Activated naive CD4-positive, alpha-beta T cell treated with anti-CD3 and anti-CD28 coated beads for 36 hours (primary cell): ENCODE measurements around the gene MRTFA. TPM values are rescaled to one million over a fixed set of nuclear protein-coding genes. Genes with fewer than 3 reads are reported as not detected.
"Not testable (repeated sequence)": the region's sequence is repeated elsewhere in the genome, so short reads cannot be mapped to it uniquely, and the experiment has no call there.

ENCODE experiments used
- CTCF ChIA-PET: fragments of 350-600 bp; sonication (Branson Sonifier 250); formaldehyde crosslinking; loops from one replicate; lab custom pipeline; 2021; ENCODE audit warnings: antibody characterized with exemption; lab: Charles Lee
- DNase-seq: peaks from one replicate; pipeline ENCODE4 v3.0.0-alpha.2; 2020
- H3K27ac Mint-ChIP-seq: one replicate; pipeline ENCODE4 v1.8.0; 2021; ENCODE audit warnings: mild to moderate bottlenecking, mixed read lengths
- H3K27me3 Mint-ChIP-seq: one replicate; pipeline ENCODE4 v1.8.0; 2021; ENCODE audit warnings: low read depth, mixed read lengths
- H3K36me3 Mint-ChIP-seq: one replicate; pipeline ENCODE4 v1.8.0; 2021; ENCODE audit warnings: low read depth, mixed read lengths
- H3K4me1 Mint-ChIP-seq: one replicate; pipeline ENCODE4 v1.8.0; 2021; ENCODE audit warnings: low read depth, mixed read lengths
- H3K4me3 Mint-ChIP-seq: one replicate; pipeline ENCODE4 v1.8.0; 2021; ENCODE audit warnings: mild to moderate bottlenecking, moderate library complexity, mixed read lengths
- H3K9me3 Mint-ChIP-seq: one replicate; pipeline ENCODE4 v1.8.0; 2021; ENCODE audit warnings: mixed read lengths
- intact Hi-C: fragments of 100-400 bp; cut with micrococcal nuclease; formaldehyde crosslinking; loops from one replicate; pipeline ENCODE4 v1.15.1; 2023
- total RNA-seq, 2 experiments: library from RNA; stranded (reverse); gene quantifications; one replicate each; pipeline ENCODE4 v1.2.3, GENCODE V29; 2021

Gene MRTFA
- total RNA-seq, 2 experiments from 2014 or later: 47.2 to 48.9 TPM

DNA sequence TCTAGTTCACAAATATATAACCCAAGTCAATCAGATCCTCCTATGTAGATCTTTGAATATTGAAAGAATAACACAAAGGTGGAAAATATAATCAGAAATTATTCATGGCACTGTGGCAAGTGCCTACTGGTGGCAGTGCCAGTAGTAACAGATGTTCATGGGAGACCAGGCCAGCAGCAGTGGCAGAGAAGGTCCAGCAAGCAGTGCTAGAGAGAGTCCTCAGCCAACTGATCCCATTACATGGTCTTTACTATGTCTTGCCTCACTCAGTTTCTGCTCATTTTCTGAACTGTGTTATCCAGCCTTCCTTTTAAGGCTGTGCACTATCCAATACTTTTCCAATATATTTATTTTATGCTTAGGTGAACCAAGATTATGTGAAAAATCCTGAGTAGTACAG lies 124.9 kb downstream of the MRTFA start:
- CTCF ChIA-PET: no interaction called here
- DNase-seq: no peak
- no peak overlapping the region for H3K27ac Mint-ChIP-seq
- peaks cover 1% of the 10 kb centered on the region for H3K36me3 Mint-ChIP-seq
- intact Hi-C loops: no loop called here
- no peaks in the 10 kb centered on the region for H3K9me3 Mint-ChIP-seq
- no peaks in the 10 kb centered on the region for H3K27me3 Mint-ChIP-seq
- H3K4me1 Mint-ChIP-seq: peaks cover 16% of the 10 kb centered on the region
- no peak overlapping the region for H3K4me3 Mint-ChIP-seq

DNA sequence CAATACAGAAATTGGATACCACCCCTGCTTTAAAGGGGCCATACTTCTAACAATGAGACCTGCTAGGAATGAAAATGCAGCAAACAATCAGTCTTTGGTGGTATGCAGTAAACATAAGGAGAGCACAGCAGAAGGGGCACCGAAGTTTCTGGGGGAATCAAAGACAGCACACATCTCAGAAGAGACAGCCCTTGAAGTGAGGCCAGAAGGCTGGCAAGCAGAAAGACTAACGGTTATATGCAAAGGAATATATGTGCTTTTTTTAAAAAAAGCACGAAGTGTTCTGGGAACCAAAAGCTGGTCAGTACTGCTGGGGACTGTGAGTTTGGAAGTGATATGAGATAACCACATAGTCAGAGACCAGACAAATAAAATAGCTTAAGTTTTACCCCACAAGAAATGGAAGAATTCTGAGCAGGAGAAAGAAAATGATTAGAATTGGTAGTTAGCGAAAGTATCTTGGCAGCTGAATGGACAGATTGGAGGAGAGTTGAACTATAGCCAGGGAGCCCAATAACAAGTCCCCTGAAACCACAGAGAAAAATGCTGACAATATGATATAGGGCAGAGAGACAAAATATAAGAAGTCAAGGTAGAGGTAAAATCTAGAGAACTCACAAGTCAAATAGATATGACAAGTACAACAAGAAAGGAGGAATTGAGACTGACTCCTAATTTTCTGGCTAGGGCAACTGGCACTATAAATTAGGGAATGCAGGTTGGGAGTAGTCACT lies 125.7 kb downstream of the MRTFA start:
- peaks cover 16% of the 10 kb centered on the region for H3K4me1 Mint-ChIP-seq
- no peak overlapping the region for H3K4me3 Mint-ChIP-seq
- H3K36me3 Mint-ChIP-seq: peaks cover 1% of the 10 kb centered on the region
- intact Hi-C loops: no loop called here
- H3K27me3 Mint-ChIP-seq: no peaks in the 10 kb centered on the region
- H3K9me3 Mint-ChIP-seq: no peaks in the 10 kb centered on the region
- no peak overlapping the region for H3K27ac Mint-ChIP-seq
- CTCF ChIA-PET: no interaction called here
- no peak for DNase-seq

- CTCF ChIA-PET: interaction anchor here (1.4 to 1.9 kb wide), 2 partner anchors 22 to 137 kb away, joined by 3 to 6 read pairs; no protein-coding TSS in a partner anchor
- DNase-seq: no peak
- Mint-ChIP-seq H3K36me3 (no peaks in the 10 kb centered on the region), H3K27me3 (no peaks in the 10 kb centered on the region), H3K4me1 (peaks cover 19% of the 10 kb centered on the region), H3K27ac (no peak overlapping the region), H3K9me3 (no peaks in the 10 kb centered on the region), H3K4me3 (no peak overlapping the region)
- intact Hi-C loops: no loop called here
These were observed 127.0 kb downstream of the MRTFA start for GRCh38 chr22:40509401-40510134.

- H3K9me3 Mint-ChIP-seq, DNase-seq, H3K27me3 Mint-ChIP-seq, H3K27ac Mint-ChIP-seq, H3K36me3 Mint-ChIP-seq, H3K4me3 Mint-ChIP-seq, intact Hi-C loops: not testable (repeated sequence)
- CTCF ChIA-PET: interaction anchor here (0.6 kb wide), 2 partner anchors 153 to 160 kb away, joined by 4 to 5 read pairs; no protein-coding TSS in a partner anchor
- H3K4me1 Mint-ChIP-seq: peaks cover 23% of the 10 kb centered on the region
These were observed 128.5 kb downstream of the MRTFA start for GRCh38 chr22:40508046-40508445.

- Mint-ChIP-seq H3K4me3 (no peak overlapping the region), H3K27ac (no peak overlapping the region), H3K27me3 (no peaks in the 10 kb centered on the region), H3K36me3 (peaks cover 4% of the 10 kb centered on the region), H3K9me3 (no peaks in the 10 kb centered on the region), H3K4me1 (peaks cover 27% of the 10 kb centered on the region)
- DNase-seq: no peak
- intact Hi-C loops: no loop called here
- CTCF ChIA-PET: interaction anchor here (0.7 to 3.0 kb wide), 2 partner anchors 20 to 71 kb away, joined by 5 to 9 read pairs; no protein-coding TSS in a partner anchor
These were observed 129.0 kb downstream of the MRTFA start for GRCh38 chr22:40507491-40507890.

- CTCF ChIA-PET: interaction anchor here (3.0 kb wide), 1 partner anchor 20 kb away, joined by 9 read pairs; no protein-coding TSS in a partner anchor
- Mint-ChIP-seq H3K9me3 (no peaks in the 10 kb centered on the region), H3K4me3 (no peak overlapping the region), H3K27ac (no peak overlapping the region), H3K36me3 (peaks cover 4% of the 10 kb centered on the region), H3K4me1 (peaks cover 27% of the 10 kb centered on the region), H3K27me3 (no peaks in the 10 kb centered on the region)
- intact Hi-C loops: no loop called here
- no peak for DNase-seq
These were observed 129.8 kb downstream of the MRTFA start for GRCh38 chr22:40506762-40507161.

GRCh38 chr22:40504285-40505249 lies 132.0 kb downstream of the MRTFA start:
- intact Hi-C loops: no loop called here
- no peak for DNase-seq
- Mint-ChIP-seq H3K4me1 (peaks cover 27% of the 10 kb centered on the region), H3K4me3 (no peak overlapping the region), H3K27me3 (no peaks in the 10 kb centered on the region), H3K27ac (no peak overlapping the region), H3K9me3 (no peaks in the 10 kb centered on the region), H3K36me3 (peaks cover 4% of the 10 kb centered on the region)
- CTCF ChIA-PET: interaction anchor here (0.6 to 3.0 kb wide), 3 partner anchors 17 to 68 kb away, joined by 3 to 14 read pairs (median 9); no protein-coding TSS in a partner anchor

GRCh38 chr22:40502919-40503318 lies 133.6 kb downstream of the MRTFA start:
- Mint-ChIP-seq H3K9me3 (no peaks in the 10 kb centered on the region), H3K36me3 (peaks cover 4% of the 10 kb centered on the region), H3K27ac (peak overlapping the region; percentile 4), H3K4me1 (peaks cover 25% of the 10 kb centered on the region), H3K27me3 (no peaks in the 10 kb centered on the region), H3K4me3 (no peak overlapping the region)
- no peak for DNase-seq
- intact Hi-C loops: no loop called here
- CTCF ChIA-PET: interaction anchor here (3.0 kb wide), 1 partner anchor 67 kb away, joined by 14 read pairs; no protein-coding TSS in a partner anchor

DNA sequence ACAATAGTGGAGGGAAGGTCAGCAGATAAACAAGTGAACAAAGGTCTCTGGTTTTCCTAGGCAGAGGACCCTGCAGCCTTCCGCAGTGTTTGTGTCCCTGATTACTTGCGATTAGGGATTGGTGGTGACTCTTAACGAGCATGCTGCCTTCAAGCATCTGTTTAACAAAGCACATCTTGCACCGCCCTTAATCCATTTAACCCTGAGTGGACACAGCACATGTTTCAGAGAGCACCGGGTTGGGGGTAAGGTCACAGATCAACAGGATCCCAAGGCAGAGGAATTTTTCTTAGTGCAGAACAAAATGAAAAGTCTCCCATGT lies 136.1 kb downstream of the MRTFA start:
- H3K27ac Mint-ChIP-seq, CTCF ChIA-PET, intact Hi-C loops, H3K36me3 Mint-ChIP-seq, H3K27me3 Mint-ChIP-seq, H3K4me3 Mint-ChIP-seq, DNase-seq, H3K9me3 Mint-ChIP-seq: not testable (repeated sequence)
- peaks cover 30% of the 10 kb centered on the region for H3K4me1 Mint-ChIP-seq

- Mint-ChIP-seq H3K4me1 (peaks cover 25% of the 10 kb centered on the region), H3K9me3 (no peaks in the 10 kb centered on the region), H3K27me3 (no peaks in the 10 kb centered on the region), H3K27ac (no peak overlapping the region), H3K4me3 (no peak overlapping the region), H3K36me3 (peaks cover 4% of the 10 kb centered on the region)
- DNase-seq: peak; percentile 16
- intact Hi-C loops: no loop called here
- CTCF ChIA-PET: no interaction called here
These were observed 137.3 kb downstream of the MRTFA start for GRCh38 chr22:40499209-40499623.

DNA sequence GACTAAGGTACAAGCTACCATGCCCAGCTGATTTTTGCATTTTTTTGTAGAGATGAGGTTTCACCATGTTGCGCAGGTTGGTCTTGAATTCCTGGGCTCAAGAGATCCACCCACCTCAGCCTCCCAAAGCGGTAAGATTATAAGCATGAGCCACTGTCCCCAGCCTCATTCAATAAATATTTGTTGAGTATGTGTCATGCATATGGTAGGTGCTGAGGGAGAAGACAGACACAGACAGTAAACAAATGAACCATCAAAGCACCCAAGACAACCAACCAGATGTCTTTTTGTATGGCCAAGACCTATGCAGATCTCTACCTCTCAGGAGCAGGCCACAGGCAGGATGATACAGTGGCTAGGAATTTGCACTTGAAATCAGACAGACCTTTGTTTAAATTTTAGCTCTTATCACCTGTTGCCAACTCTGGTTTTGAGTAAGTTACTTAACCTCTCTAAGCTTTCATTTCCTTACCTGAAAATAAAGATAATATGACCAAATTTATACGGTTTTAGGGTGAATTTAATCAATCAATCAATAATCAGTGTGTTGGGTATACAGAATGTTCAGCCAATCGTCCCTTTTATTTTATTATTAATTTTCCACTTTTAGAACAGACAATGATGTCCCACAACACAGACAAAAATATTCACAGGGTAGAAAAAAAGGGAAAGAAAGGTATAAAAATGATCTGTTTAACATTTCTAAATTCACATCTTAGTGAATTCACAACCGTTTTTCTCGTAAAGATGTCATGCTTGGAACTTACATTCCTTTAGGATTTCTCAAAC lies 137.9 kb downstream of the MRTFA start:
- DNase-seq: no peak
- CTCF ChIA-PET: interaction anchor here (0.5 to 2.0 kb wide), 2 partner anchors 18 to 59 kb away, joined by 4 to 5 read pairs; no protein-coding TSS in a partner anchor
- peaks cover 4% of the 10 kb centered on the region for H3K36me3 Mint-ChIP-seq
- H3K9me3 Mint-ChIP-seq: no peaks in the 10 kb centered on the region
- intact Hi-C loops: no loop called here
- no peak overlapping the region for H3K4me3 Mint-ChIP-seq
- peaks cover 27% of the 10 kb centered on the region for H3K4me1 Mint-ChIP-seq
- H3K27me3 Mint-ChIP-seq: no peaks in the 10 kb centered on the region
- no peak overlapping the region for H3K27ac Mint-ChIP-seq
